AG04450 (cell line): ENCODE data around the gene DBI. TPM values are rescaled to one million over a fixed set of nuclear protein-coding genes. Genes with fewer than 3 reads are reported as not detected.

Source experiments
- CTCF ChIA-PET: fragments of 300-600, 350-600 bp; formaldehyde crosslinking; extraction: SDS; loops from one replicate; lab custom pipeline; 2022; ENCODE audit warnings: antibody characterized with exemption, inconsistent platforms; lab: Charles Lee
- POLR2A ChIA-PET: fragments of 350-600 bp; formaldehyde crosslinking; extraction: SDS; loops from one replicate; lab custom pipeline; 2021; ENCODE audit warnings: antibody characterized with exemption, inconsistent platforms; lab: Yijun Ruan, JAX
- DNase-seq: peaks from one replicate; pipeline ENCODE4 v3.0.0-alpha.2; 2011; ENCODE audit warnings: low read depth, low spot score
- H3K27ac ChIP-seq: one replicate; pipeline ENCODE4 v1.5.1; 2012; ENCODE audit warnings: low read depth, low read length, control low read depth
- H3K27me3 ChIP-seq: one replicate; pipeline ENCODE4 v1.6.0; 2012; ENCODE audit warnings: low read length; ENCODE audit not compliant: control insufficient read depth, insufficient read depth
- H3K4me3 ChIP-seq: 2 replicates; pipeline ENCODE4 v1.5.1; 2011; ENCODE audit warnings: mild to moderate bottlenecking, low read depth, low read length, control low read depth
- H3K9me3 ChIP-seq: 2 replicates; pipeline ENCODE4 v1.5.1; 2012; ENCODE audit warnings: low read length; ENCODE audit not compliant: control insufficient read depth, insufficient read depth
- polyA plus RNA-seq: library from polyadenylated mRNA; depleted of rRNA; stranded (reverse); fragments of >200 nt; gene quantifications from 2 replicates; pipeline ENCODE4 v1.2.3, GENCODE V29; 2011
- TF ChIP-seq, protein P1 (sequence below): IDR thresholded peaks from 2 replicates; pipeline ENCODE4 v1.5.1; 2011; ENCODE audit warnings: low read depth, low read length, control low read depth, inconsistent platforms

The DBI gene
- polyA plus RNA-seq, 1 experiment, result 244 TPM

DNA sequence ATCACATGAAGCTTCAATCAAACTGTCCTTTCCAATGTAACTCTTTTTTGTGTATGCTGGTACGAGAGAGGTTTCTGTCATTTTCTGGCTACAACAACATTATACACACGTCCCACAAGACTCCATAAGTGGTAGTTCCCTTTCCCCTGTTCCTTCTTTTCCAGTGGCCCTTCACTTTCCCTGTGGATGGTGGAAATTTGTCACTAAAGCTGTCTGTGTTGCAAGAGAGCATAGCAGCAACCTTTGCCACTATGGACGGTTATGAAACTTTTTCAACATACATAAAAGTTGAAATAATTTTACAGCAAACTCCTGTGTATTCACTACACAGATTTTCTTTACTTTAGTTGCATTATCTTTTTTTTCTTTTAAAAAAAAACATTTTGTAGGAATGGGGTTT is 18.7 kb downstream of the DBI start:
- ChIA-PET POLR2A (no interaction called here), CTCF (no interaction called here)
- H3K27ac ChIP-seq, result no peak overlapping the region
- TF ChIP-seq, protein P1, sequence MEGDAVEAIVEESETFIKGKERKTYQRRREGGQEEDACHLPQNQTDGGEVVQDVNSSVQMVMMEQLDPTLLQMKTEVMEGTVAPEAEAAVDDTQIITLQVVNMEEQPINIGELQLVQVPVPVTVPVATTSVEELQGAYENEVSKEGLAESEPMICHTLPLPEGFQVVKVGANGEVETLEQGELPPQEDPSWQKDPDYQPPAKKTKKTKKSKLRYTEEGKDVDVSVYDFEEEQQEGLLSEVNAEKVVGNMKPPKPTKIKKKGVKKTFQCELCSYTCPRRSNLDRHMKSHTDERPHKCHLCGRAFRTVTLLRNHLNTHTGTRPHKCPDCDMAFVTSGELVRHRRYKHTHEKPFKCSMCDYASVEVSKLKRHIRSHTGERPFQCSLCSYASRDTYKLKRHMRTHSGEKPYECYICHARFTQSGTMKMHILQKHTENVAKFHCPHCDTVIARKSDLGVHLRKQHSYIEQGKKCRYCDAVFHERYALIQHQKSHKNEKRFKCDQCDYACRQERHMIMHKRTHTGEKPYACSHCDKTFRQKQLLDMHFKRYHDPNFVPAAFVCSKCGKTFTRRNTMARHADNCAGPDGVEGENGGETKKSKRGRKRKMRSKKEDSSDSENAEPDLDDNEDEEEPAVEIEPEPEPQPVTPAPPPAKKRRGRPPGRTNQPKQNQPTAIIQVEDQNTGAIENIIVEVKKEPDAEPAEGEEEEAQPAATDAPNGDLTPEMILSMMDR, result no peak
- DNase-seq, result no peak
- H3K27me3 ChIP-seq, result peaks cover 11% of the 10 kb centered on the region
- no peaks in the 10 kb centered on the region for H3K9me3 ChIP-seq
- no peak overlapping the region for H3K4me3 ChIP-seq

DNA sequence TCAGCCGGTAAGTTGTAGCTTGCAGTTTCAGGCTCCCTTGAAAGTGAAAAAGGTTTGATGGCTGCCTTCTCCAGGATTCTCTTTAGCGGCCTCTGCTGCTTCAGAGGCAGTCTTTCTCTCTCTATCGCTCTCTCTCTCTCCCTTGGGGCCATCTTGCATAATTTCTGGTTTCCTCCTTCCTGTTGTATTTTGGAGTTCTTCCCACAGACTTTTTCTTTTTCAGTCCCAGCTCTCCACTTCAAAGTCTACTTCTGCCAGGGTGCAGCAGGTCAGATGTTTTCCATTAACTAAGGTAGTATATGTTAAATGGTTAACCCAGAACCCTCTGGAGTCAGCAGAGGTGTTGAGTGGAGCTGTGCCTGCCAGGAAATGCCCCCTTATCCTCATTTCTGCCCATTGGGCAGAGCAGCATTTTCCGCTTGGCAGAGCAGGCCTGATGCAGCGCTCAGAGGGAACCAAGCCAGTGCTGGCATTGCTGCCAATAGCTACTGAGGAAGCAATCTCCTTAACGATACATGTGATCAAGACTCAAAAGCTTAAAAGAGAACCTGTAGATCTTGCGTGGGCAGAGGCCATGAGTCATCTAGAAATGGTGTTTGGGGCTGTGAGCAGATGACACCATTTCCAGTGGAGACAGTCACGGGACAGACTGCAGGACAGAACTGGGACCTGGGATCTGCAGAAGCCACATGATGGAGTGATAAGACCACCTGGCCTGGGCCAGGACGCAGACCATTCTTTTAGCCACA is 20.8 kb downstream of the DBI start:
- H3K27me3 ChIP-seq, result peaks cover 15% of the 10 kb centered on the region
- H3K4me3 ChIP-seq, result no peak overlapping the region
- H3K27ac ChIP-seq, result no peak overlapping the region
- H3K9me3 ChIP-seq, result no peaks in the 10 kb centered on the region
- POLR2A ChIA-PET, result interaction anchor here (0.9 kb wide), 1 partner anchor 21 kb away, joined by 3 read pairs; the partner anchor contains the start of gene DBI
- CTCF ChIA-PET, result interaction anchor here (0.6 to 0.7 kb wide), 2 partner anchors 15 to 169 kb away, joined by 3 read pairs; no protein-coding TSS in a partner anchor
- DNase-seq, result no peak
- TF ChIP-seq, protein P1, result peak; percentile 38; the same call in 1 of the 2 replicates

DNA sequence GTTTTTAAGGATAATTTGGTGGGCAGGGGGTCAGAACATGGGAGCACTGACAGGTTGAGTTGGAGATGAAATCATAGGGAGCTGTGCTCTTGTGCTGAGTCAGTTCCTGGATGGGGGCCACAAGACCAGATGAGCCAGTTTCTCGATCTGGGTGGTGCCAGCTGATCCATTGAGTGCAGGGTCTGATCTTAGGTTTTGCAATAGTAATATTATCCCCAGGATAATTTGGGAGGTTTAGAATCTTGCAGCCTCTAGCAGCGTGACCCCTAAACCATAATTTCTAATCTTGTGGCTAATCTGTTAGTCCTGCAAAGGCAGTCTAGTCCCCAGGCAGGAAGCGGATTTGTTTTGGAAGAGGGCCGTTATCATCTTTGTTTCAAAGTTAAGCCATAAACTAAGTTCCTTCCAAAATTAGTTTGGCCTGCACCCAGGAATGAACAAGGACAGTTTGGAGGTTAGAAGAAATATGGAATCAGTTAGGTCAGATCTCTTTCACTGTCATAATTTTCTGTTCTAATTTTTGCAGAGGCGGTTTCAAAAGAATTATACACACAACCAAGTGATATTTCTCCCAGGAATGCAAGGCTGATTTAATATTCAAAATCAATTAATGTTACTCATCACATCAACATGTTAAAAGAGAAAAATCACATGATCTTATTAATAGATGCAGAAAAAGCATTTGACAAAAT is 23.0 kb downstream of the DBI start:
- Histone ChIP-seq H3K27me3 (peaks cover 9% of the 10 kb centered on the region), H3K27ac (no peak overlapping the region), H3K9me3 (no peaks in the 10 kb centered on the region), H3K4me3 (no peak overlapping the region)
- ChIA-PET CTCF (interaction anchor here (1.7 kb wide), 1 partner anchor 16 kb away, joined by 4 read pairs; no protein-coding TSS in a partner anchor), POLR2A (no interaction called here)
- DNase-seq, result no peak
- TF ChIP-seq, protein P1, result no peak

DNA sequence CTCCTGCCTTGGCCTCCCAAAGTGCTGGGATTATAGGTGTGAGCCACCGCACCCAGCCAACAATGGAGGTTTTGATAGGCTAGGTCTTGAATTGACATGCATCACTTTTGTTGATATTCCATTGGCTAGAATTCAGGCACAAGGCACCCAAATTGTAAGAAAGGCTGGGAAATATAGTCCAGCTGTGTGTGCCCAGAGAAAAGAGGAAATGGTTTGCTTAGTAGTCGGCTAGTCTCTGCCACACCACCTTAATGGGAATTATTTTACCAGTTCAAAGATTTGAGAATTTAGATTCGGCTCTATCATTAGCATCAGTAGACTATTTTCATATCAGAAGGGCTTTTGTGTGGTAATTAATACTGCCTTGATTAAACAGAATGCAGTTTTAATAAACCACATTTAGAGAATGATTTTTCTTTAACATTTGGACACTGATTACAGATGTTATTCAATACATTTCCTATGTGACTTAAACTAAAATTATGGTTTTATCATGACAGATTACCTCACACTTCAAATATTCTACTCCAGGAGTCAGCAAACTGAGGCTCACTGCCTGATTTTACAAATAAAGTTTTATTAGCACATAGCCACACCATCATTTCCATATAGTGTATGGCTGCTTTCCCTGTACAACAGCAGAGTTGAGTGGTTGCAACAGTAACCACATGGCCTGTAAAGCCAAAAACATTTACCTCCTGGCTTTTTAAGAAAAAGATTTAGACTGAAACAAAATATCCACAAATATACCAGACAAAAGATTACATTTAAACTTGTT is 27.4 kb downstream of the DBI start:
- CTCF ChIA-PET, result no interaction called here
- TF ChIP-seq, protein P1, result no peak
- no peaks in the 10 kb centered on the region for H3K9me3 ChIP-seq
- no peak overlapping the region for H3K27ac ChIP-seq
- H3K27me3 ChIP-seq, result peaks cover 4% of the 10 kb centered on the region
- no peak for DNase-seq
- H3K4me3 ChIP-seq, result no peak overlapping the region
- POLR2A ChIA-PET, result no interaction called here
